Endothelial cell of umbilical vein (primary cell): ENCODE measurements around the gene ULK2.

Experiments used
- EZH2 ChIP-seq: IDR thresholded peaks from 2 replicates; pipeline ENCODE4 v1.6.1; 2012; ENCODE audit warnings: borderline replicate concordance, low read depth, mild to moderate bottlenecking, moderate library complexity, low read length, inconsistent platforms; ENCODE audit not compliant: severe bottlenecking
- FOS ChIP-seq: IDR thresholded peaks from 2 replicates; pipeline ENCODE4 v1.6.1; 2011; ENCODE audit warnings: mild to moderate bottlenecking, low read length, moderate library complexity, borderline replicate concordance; ENCODE audit not compliant: insufficient read depth
- MYC ChIP-seq: IDR thresholded peaks from one replicate; pipeline ENCODE4 v1.6.1; 2011; ENCODE audit warnings: mild to moderate bottlenecking, low read depth, low read length
- POLR2A ChIP-seq: IDR thresholded peaks from 2 replicates; pipeline ENCODE4 v1.6.1; 2012; ENCODE audit warnings: low read depth, mild to moderate bottlenecking, control low read depth, low read length
- POLR2AphosphoS5 ChIP-seq: IDR thresholded peaks from 2 replicates; pipeline ENCODE4 v1.6.1; 2012; ENCODE audit warnings: low read depth, mild to moderate bottlenecking, control low read depth, low read length, moderate library complexity; ENCODE audit not compliant: insufficient read depth
- TF ChIP-seq, protein P1 (sequence below), 2 donors: IDR thresholded peaks; 1 replicate in 1 of 2; 2 replicates in 1 of 2; pipeline ENCODE4 v1.5.1; 2011; ENCODE audit warnings: low read length in 2 of 2, mild to moderate bottlenecking in 2 of 2, moderate library complexity in 2 of 2, control low read depth in 1 of 2, inconsistent platforms in 1 of 2, low read depth in 1 of 2; ENCODE audit not compliant: insufficient read depth in 1 of 2; ENCODE audit errors: extremely low read depth in 1 of 2
- TF ChIP-seq, protein P2 (sequence below): IDR thresholded peaks from 2 replicates; pipeline ENCODE4 v1.6.1; 2011; ENCODE audit not compliant: insufficient read depth, insufficient read length

DNA sequence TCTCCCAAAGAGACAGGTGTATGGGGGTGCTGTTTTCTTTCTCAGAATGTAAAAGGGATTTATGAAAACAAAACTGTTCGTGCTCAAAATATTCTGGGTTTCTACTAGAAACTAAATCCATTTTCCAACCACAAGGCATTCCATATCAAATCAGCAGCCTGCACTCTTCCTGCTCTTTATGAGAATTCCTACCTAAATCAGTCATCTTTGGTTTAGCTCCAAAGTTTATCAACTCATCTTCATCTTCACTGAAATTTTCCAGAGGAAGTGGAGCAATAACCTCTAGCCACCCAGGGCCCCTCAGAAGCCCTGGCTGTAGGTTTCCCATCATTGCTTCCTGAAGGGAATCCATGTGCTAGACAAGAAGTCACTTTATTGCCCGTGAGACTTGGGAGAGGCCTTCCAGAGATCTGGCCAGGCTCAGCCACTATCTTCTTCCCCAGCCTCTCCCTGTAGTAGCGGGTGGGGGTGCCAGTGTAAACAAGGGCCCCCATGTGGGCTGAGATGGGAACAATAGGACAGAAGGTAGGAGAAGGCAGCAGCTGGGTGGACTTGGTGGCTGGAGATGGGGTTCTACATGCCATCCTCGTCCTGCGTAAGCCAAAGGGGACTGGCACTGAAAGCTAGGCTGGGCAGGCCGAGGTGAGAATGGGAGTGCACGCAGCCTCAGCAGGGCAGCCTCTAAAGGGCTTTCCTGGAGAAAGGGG, 97.6 kb downstream of the ULK2 start:
- TF ChIP-seq, protein P1, sequence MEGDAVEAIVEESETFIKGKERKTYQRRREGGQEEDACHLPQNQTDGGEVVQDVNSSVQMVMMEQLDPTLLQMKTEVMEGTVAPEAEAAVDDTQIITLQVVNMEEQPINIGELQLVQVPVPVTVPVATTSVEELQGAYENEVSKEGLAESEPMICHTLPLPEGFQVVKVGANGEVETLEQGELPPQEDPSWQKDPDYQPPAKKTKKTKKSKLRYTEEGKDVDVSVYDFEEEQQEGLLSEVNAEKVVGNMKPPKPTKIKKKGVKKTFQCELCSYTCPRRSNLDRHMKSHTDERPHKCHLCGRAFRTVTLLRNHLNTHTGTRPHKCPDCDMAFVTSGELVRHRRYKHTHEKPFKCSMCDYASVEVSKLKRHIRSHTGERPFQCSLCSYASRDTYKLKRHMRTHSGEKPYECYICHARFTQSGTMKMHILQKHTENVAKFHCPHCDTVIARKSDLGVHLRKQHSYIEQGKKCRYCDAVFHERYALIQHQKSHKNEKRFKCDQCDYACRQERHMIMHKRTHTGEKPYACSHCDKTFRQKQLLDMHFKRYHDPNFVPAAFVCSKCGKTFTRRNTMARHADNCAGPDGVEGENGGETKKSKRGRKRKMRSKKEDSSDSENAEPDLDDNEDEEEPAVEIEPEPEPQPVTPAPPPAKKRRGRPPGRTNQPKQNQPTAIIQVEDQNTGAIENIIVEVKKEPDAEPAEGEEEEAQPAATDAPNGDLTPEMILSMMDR (IDR thresholded peaks at IDR 0.05; ENCODE audit: extremely low read depth in 1 of 2, insufficient read depth in 1 of 2, low read depth in 1 of 2, low read length in 2 of 2), result no peak
- TF ChIP-seq, protein P2, sequence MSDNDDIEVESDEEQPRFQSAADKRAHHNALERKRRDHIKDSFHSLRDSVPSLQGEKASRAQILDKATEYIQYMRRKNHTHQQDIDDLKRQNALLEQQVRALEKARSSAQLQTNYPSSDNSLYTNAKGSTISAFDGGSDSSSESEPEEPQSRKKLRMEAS, result no peak
- TF ChIP-seq POLR2AphosphoS5 (no peak), MYC (no peak), EZH2 (no peak), POLR2A (no peak), FOS (no peak)
